ENCODE data around the gene SLC16A1. TPM values are rescaled to one million over a fixed set of nuclear protein-coding genes. Genes with fewer than 3 reads are reported as not detected.
A peak's percentile ranks its signal among the peaks of the same experiment; 100 is the strongest.
"Not testable (repeated sequence)": the region's sequence is repeated elsewhere in the genome, so short reads cannot be mapped to it uniquely, and the experiment has no call there.

The SLC16A1 gene
- total RNA-seq, 1 donor from 2014 or later, result 31.8 TPM

- no peak for DNase-seq (ENCODE audit: low spot score in 2 of 2)
- no peak overlapping the region for H3K27ac ChIP-seq
- TF ChIP-seq CTCF (IDR thresholded peaks at IDR 0.05), result no peak
- peaks cover 0 to 14% of the 10 kb centered on the region in 2 donors for H3K36me3 ChIP-seq
- intact Hi-C loops (cut with DNase I), result no loop called here
- peaks cover 0 to 5% of the 10 kb centered on the region in 2 donors for H3K4me1 ChIP-seq
- H3K27me3 ChIP-seq, result no peaks in the 10 kb centered on the region
- no peak overlapping the region for H3K4me3 ChIP-seq
- H3K9me3 ChIP-seq, result no peaks in the 10 kb centered on the region
These were observed 5.1 kb upstream of the SLC16A1 start for GRCh38 chr1:112961072-112961471.

- Histone ChIP-seq H3K4me3 (no peak overlapping the region), H3K4me1 (peaks cover 0 to 5% of the 10 kb centered on the region in 2 donors), H3K36me3 (peaks cover 0 to 7% of the 10 kb centered on the region in 2 donors), H3K27me3 (no peaks in the 10 kb centered on the region), H3K27ac (no peak overlapping the region), H3K9me3 (no peaks in the 10 kb centered on the region)
- intact Hi-C loops (cut with DNase I), result no loop called here
- no peak for DNase-seq (ENCODE audit: low spot score in 2 of 2)
- TF ChIP-seq CTCF (IDR thresholded peaks at IDR 0.05), result no peak
These were observed 4.4 kb upstream of the SLC16A1 start for GRCh38 chr1:112960384-112960783.

- intact Hi-C loops (cut with DNase I), result loop anchor here (5.0 to 10.0 kb wide), 4 partner anchors 117 to 969 kb away; partner anchors contain the start of genes AP4B1, DCLRE1B, HIPK1 and LRIG2
- Histone ChIP-seq H3K4me1 (peaks cover 0 to 17% of the 10 kb centered on the region in 2 donors), H3K4me3 (peak overlapping the region; percentile 71 to 88), H3K27ac (peak overlapping the region in 1 of 2 donors; percentile 94)
- H3K27me3 ChIP-seq; DNase-seq (ENCODE audit: low spot score in 2 of 2); H3K9me3 ChIP-seq; H3K36me3 ChIP-seq: not testable (repeated sequence)
These were observed 2.2 kb upstream of the SLC16A1 start for GRCh38 chr1:112958236-112958635.

- intact Hi-C loops (cut with DNase I), result loop anchor here (2.0 to 10.0 kb wide), 5 partner anchors 118 to 970 kb away; partner anchors contain the start of genes AP4B1, DCLRE1B, HIPK1 and LRIG2
- Histone ChIP-seq H3K27ac (peak overlapping the region; percentile 88 to 94), H3K27me3 (no peaks in the 10 kb centered on the region), H3K9me3 (no peaks in the 10 kb centered on the region), H3K4me1 (peaks cover 0 to 23% of the 10 kb centered on the region in 2 donors), H3K36me3 (no peaks in the 10 kb centered on the region), H3K4me3 (peak overlapping the region; percentile 71 to 88)
- TF ChIP-seq CTCF (IDR thresholded peaks at IDR 0.05), result no peak
- no peak for DNase-seq (ENCODE audit: low spot score in 2 of 2)
These were observed 1.3 kb upstream of the SLC16A1 start for GRCh38 chr1:112957133-112957812.

- intact Hi-C loops (cut with DNase I), result loop anchor here (1.0 to 10.0 kb wide), 6 partner anchors 43 to 971 kb away; partner anchors contain the start of genes AP4B1, DCLRE1B, HIPK1 and LRIG2
- no peaks in the 10 kb centered on the region for H3K9me3 ChIP-seq
- no peak for DNase-seq (ENCODE audit: low spot score in 2 of 2)
- H3K4me1 ChIP-seq, result peaks cover 0 to 23% of the 10 kb centered on the region in 2 donors
- no peaks in the 10 kb centered on the region for H3K36me3 ChIP-seq
- peak overlapping the region; percentile 88 to 94 for H3K27ac ChIP-seq
- no peaks in the 10 kb centered on the region for H3K27me3 ChIP-seq
- no peak for TF ChIP-seq CTCF (IDR thresholded peaks at IDR 0.05)
- peak overlapping the region; percentile 71 to 88 for H3K4me3 ChIP-seq
These were observed 642 bp upstream of the SLC16A1 start for GRCh38 chr1:112956544-112957132.
